H9 (cell line): ENCODE measurements around the gene NUFIP2. TPM values are rescaled to one million over a fixed set of nuclear protein-coding genes. Genes with fewer than 3 reads are reported as not detected.

Experiments
- DNase-seq: peaks from one replicate; pipeline ENCODE4 v3.0.0-alpha.2; 2017
- H2AFZ ChIP-seq: one replicate; pipeline ENCODE4 v1.6.1; 2013; ENCODE audit warnings: mild to moderate bottlenecking, low read length, control low read depth, moderate library complexity
- H2AK5ac ChIP-seq: 2 replicates; pipeline ENCODE4 v1.6.1; 2013; ENCODE audit warnings: low read length, control low read depth, mixed read lengths; ENCODE audit not compliant: insufficient read length
- H2BK120ac ChIP-seq: one replicate; pipeline ENCODE4 v1.6.1; 2013; ENCODE audit warnings: low read depth, mild to moderate bottlenecking, low read length, control low read depth, inconsistent platforms; ENCODE audit not compliant: poor library complexity, severe bottlenecking
- H2BK12ac ChIP-seq: 2 replicates; pipeline ENCODE4 v1.6.1; 2013; ENCODE audit warnings: low read length, control low read depth, mixed read lengths, low read depth; ENCODE audit not compliant: insufficient read length
- H2BK15ac ChIP-seq: 2 replicates; pipeline ENCODE4 v1.6.1; 2013; ENCODE audit warnings: low read depth, low read length, control low read depth
- H2BK20ac ChIP-seq: one replicate; pipeline ENCODE4 v1.6.1; 2013; ENCODE audit warnings: low read depth, mild to moderate bottlenecking, low read length, control low read depth, inconsistent platforms; ENCODE audit not compliant: poor library complexity, severe bottlenecking
- H2BK5ac ChIP-seq: 2 replicates; pipeline ENCODE4 v1.6.1; 2013; ENCODE audit warnings: low read length, control low read depth, mixed read lengths; ENCODE audit not compliant: insufficient read length
- H3K14ac ChIP-seq: 2 replicates; pipeline ENCODE4 v1.6.1; 2013; ENCODE audit warnings: low read length, control low read depth; ENCODE audit not compliant: insufficient read depth
- H3K18ac ChIP-seq: 2 replicates; pipeline ENCODE4 v1.6.1; 2013; ENCODE audit warnings: low read depth, mild to moderate bottlenecking, mixed read lengths, low read length, control low read depth; ENCODE audit not compliant: insufficient read length
- H3K23ac ChIP-seq: 2 replicates; pipeline ENCODE4 v1.6.1; 2013; ENCODE audit warnings: low read length, control low read depth, mixed read lengths, low read depth; ENCODE audit not compliant: insufficient read length
- H3K23me2 ChIP-seq: 2 replicates; pipeline ENCODE4 v1.6.1; 2013; ENCODE audit warnings: low read depth, mild to moderate bottlenecking, mixed read lengths, low read length, control low read depth; ENCODE audit not compliant: insufficient read length, poor library complexity, severe bottlenecking
- H3K27ac ChIP-seq: 2 replicates; pipeline ENCODE4 v1.5.1; 2013; ENCODE audit warnings: low read length, control low read depth, mixed read lengths, low read depth; ENCODE audit not compliant: insufficient read length
- H3K27me3 ChIP-seq: 2 replicates; pipeline ENCODE4 v1.6.1; 2013; ENCODE audit warnings: low read length, control low read depth, inconsistent platforms; ENCODE audit not compliant: insufficient read depth
- H3K4ac ChIP-seq: 2 replicates; pipeline ENCODE4 v1.6.1; 2013; ENCODE audit warnings: low read depth, mild to moderate bottlenecking, control low read depth, inconsistent platforms, low read length, moderate library complexity
- H3K4me1 ChIP-seq: 2 replicates; pipeline ENCODE4 v1.6.1; 2013; ENCODE audit warnings: low read length, control low read depth, inconsistent platforms; ENCODE audit not compliant: insufficient read depth
- H3K4me2 ChIP-seq: 2 replicates; pipeline ENCODE4 v1.6.1; 2013; ENCODE audit warnings: low read length, control low read depth, mixed read lengths; ENCODE audit not compliant: insufficient read length, insufficient read depth
- H3K56ac ChIP-seq: 2 replicates; pipeline ENCODE4 v1.6.1; 2013; ENCODE audit warnings: low read depth, mild to moderate bottlenecking, mixed read lengths, low read length, control low read depth; ENCODE audit not compliant: insufficient read length
- H3K79me1 ChIP-seq: 2 replicates; pipeline ENCODE4 v1.6.1; 2013; ENCODE audit warnings: low read depth, mild to moderate bottlenecking, moderate library complexity, low read length, control low read depth, inconsistent platforms; ENCODE audit not compliant: insufficient read depth, poor library complexity, severe bottlenecking
- H3K79me2 ChIP-seq: 2 replicates; pipeline ENCODE4 v1.6.1; 2013; ENCODE audit warnings: low read length, control low read depth, inconsistent platforms; ENCODE audit not compliant: insufficient read depth
- H3K9ac ChIP-seq: 2 replicates; pipeline ENCODE4 v1.6.1; 2013; ENCODE audit warnings: low read length, control low read depth, mixed read lengths; ENCODE audit not compliant: insufficient read length; ENCODE audit errors: extremely low read depth
- H3K9me3 ChIP-seq: one replicate; pipeline ENCODE4 v1.6.1; 2013; ENCODE audit warnings: low read depth, low read length, inconsistent platforms; ENCODE audit not compliant: control insufficient read depth
- H3T11ph ChIP-seq: one replicate; pipeline ENCODE4 v1.6.1; 2013; ENCODE audit warnings: mild to moderate bottlenecking, low read length, control low read depth, inconsistent platforms
- H4K20me1 ChIP-seq: one replicate; pipeline ENCODE4 v1.6.1; 2013; ENCODE audit not compliant: control insufficient read depth, insufficient read length, insufficient read depth
- H4K5ac ChIP-seq: 2 replicates; pipeline ENCODE4 v1.6.1; 2013; ENCODE audit warnings: low read depth, mild to moderate bottlenecking, mixed read lengths, low read length, control low read depth; ENCODE audit not compliant: insufficient read length
- H4K8ac ChIP-seq: replicated peaks from 2 replicates; pipeline ENCODE4 v1.6.1; 2013; ENCODE audit warnings: low read length, control low read depth, mixed read lengths, low read depth; ENCODE audit not compliant: insufficient read length
- H4K91ac ChIP-seq: 2 replicates; pipeline ENCODE4 v1.6.1; 2013; ENCODE audit warnings: low read depth, mild to moderate bottlenecking, moderate library complexity, mixed read lengths, low read length, control low read depth; ENCODE audit not compliant: insufficient read length
- H3K27ac Mint-ChIP-seq, 3 experiments: 2 replicates in 2 of 3; 3 replicates in 1 of 3; pipeline ENCODE4 v1.8.0; 2020 to 2021; ENCODE audit warnings: mixed read lengths in 3 of 3, mild to moderate bottlenecking in 1 of 3, moderate library complexity in 1 of 3
- H3K27me3 Mint-ChIP-seq: 2 replicates; pipeline ENCODE4 v1.8.0; 2021; ENCODE audit warnings: low read depth, mild to moderate bottlenecking, moderate library complexity, mixed read lengths
- H3K36me3 Mint-ChIP-seq, 3 experiments: 2 replicates in 2 of 3; 3 replicates in 1 of 3; pipeline ENCODE4 v1.8.0; 2020 to 2021; ENCODE audit warnings: low read depth in 3 of 3, mixed read lengths in 3 of 3; ENCODE audit not compliant: insufficient read depth in 1 of 3
- H3K4me1 Mint-ChIP-seq, 2 experiments: 2 replicates each; pipeline ENCODE4 v1.8.0; 2020; ENCODE audit warnings: mixed read lengths in 2 of 2
- H3K4me3 Mint-ChIP-seq, 2 experiments: 2 replicates in 1 of 2; 3 replicates in 1 of 2; pipeline ENCODE4 v1.8.0; 2020 to 2021; ENCODE audit warnings: mild to moderate bottlenecking in 2 of 2, mixed read lengths in 2 of 2, moderate library complexity in 1 of 2
- H3K9me3 Mint-ChIP-seq, 2 experiments: 2 replicates in 1 of 2; 3 replicates in 1 of 2; pipeline ENCODE4 v1.8.0; 2020; ENCODE audit warnings: mild to moderate bottlenecking in 2 of 2, mixed read lengths in 2 of 2, moderate library complexity in 1 of 2
- WGBS: extraction: QIAGEN DNeasy Blood & Tissue Kit; methylation state at CpG from one replicate; pipeline ENCODE4 v1.1.7; 2013; ENCODE audit warnings: missing lambda C conversion rate, low lambda C conversion rate, mixed read lengths; ENCODE audit not compliant: insufficient read length; ENCODE audit errors: extremely low coverage; 5-methylcytosine and 5-hydroxymethylcytosine counted together
- total RNA-seq: library from RNA; stranded (reverse); gene quantifications from 2 replicates; pipeline ENCODE4 v1.2.1, GENCODE V29; 2021
- TF ChIP-seq, protein P1 (sequence below): fragments of 200-600 bp; sonication (generic); conservative IDR thresholded peaks from 3 replicates; pipeline ENCODE4 v1.8.0; 2021; ENCODE audit warnings: antibody characterized with exemption, mild to moderate bottlenecking

The NUFIP2 gene
- total RNA-seq, 1 experiment from 2014 or later = 97.9 TPM

GRCh38 chr17:29331708-29332085 is 37.7 kb upstream of the NUFIP2 start:
- Mint-ChIP-seq H3K27ac (peak overlapping the region in 1 of 3 experiments; percentile 8; a peak in 1 of 7 replicates), H3K27me3 (no peaks in the 10 kb centered on the region), H3K4me3 (no peak overlapping the region), H3K4me1 (peaks cover 2 to 6% of the 10 kb centered on the region in 2 experiments; a peak in 3 of 4 replicates), H3K36me3 (no peaks in the 10 kb centered on the region), H3K9me3 (no peaks in the 10 kb centered on the region)
- Histone ChIP-seq H3K79me1 (no peaks in the 10 kb centered on the region), H3K9ac (no peak overlapping the region), H3K4me2 (no peak overlapping the region), H3K79me2 (no peaks in the 10 kb centered on the region), H3K23me2 (no peaks in the 10 kb centered on the region), H3K56ac (no peak overlapping the region), H3K18ac (no peak overlapping the region), H3K4me1 (no peaks in the 10 kb centered on the region), H2BK15ac (no peak overlapping the region), H3T11ph (no peak overlapping the region), H3K4ac (no peak overlapping the region), H2BK120ac (no peak overlapping the region), H3K14ac (no peak overlapping the region), H4K91ac (no peak overlapping the region), H3K27ac (no peak overlapping the region), H2BK20ac (no peak overlapping the region), H4K5ac (no peak overlapping the region), H4K8ac (no peak overlapping the region), H2AFZ (no peak overlapping the region), H3K27me3 (no peaks in the 10 kb centered on the region), H2BK5ac (no peak overlapping the region), H3K23ac (no peak overlapping the region), H2AK5ac (no peak overlapping the region), H4K20me1 (no peaks in the 10 kb centered on the region), H2BK12ac (no peak overlapping the region), H3K9me3 (no peaks in the 10 kb centered on the region)
- TF ChIP-seq, protein P1, sequence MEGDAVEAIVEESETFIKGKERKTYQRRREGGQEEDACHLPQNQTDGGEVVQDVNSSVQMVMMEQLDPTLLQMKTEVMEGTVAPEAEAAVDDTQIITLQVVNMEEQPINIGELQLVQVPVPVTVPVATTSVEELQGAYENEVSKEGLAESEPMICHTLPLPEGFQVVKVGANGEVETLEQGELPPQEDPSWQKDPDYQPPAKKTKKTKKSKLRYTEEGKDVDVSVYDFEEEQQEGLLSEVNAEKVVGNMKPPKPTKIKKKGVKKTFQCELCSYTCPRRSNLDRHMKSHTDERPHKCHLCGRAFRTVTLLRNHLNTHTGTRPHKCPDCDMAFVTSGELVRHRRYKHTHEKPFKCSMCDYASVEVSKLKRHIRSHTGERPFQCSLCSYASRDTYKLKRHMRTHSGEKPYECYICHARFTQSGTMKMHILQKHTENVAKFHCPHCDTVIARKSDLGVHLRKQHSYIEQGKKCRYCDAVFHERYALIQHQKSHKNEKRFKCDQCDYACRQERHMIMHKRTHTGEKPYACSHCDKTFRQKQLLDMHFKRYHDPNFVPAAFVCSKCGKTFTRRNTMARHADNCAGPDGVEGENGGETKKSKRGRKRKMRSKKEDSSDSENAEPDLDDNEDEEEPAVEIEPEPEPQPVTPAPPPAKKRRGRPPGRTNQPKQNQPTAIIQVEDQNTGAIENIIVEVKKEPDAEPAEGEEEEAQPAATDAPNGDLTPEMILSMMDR = no peak
- WGBS = no CpG with 5 or more reads among the region's 1 CpG
- DNase-seq = no peak
